GM23248 (cell line): Measurements from ENCODE around the gene PES1.

ENCODE experiments used
- EZH2 ChIP-seq: fragments of 200-600 bp; sonication (generic); IDR thresholded peaks from 2 replicates; pipeline ENCODE4 v1.6.1; 2018; ENCODE audit warnings: antibody characterized with exemption, mild to moderate bottlenecking; ENCODE audit not compliant: insufficient read depth, poor library complexity, severe bottlenecking
- EZH2phosphoT487 ChIP-seq: fragments of 200-600 bp; sonication (generic); IDR thresholded peaks from 2 replicates; pipeline ENCODE4 v1.6.1; 2018; ENCODE audit warnings: antibody characterized with exemption, moderate library complexity, mild to moderate bottlenecking, low read depth; ENCODE audit not compliant: insufficient read depth

GRCh38 chr22:30546616-30547015, 45.1 kb downstream of the PES1 start, which contains the start of gene SEC14L6:
- TF ChIP-seq EZH2phosphoT487 (no peak), EZH2 (no peak)
